Measurements from ENCODE around the gene TRIM49B. TPM values are rescaled to one million over a fixed set of nuclear protein-coding genes. Genes with fewer than 3 reads are reported as not detected.
"Not testable (repeated sequence)": the region's sequence is repeated elsewhere in the genome, so short reads cannot be mapped to it uniquely, and the experiment has no call there.

TRIM49B gene, protein sequence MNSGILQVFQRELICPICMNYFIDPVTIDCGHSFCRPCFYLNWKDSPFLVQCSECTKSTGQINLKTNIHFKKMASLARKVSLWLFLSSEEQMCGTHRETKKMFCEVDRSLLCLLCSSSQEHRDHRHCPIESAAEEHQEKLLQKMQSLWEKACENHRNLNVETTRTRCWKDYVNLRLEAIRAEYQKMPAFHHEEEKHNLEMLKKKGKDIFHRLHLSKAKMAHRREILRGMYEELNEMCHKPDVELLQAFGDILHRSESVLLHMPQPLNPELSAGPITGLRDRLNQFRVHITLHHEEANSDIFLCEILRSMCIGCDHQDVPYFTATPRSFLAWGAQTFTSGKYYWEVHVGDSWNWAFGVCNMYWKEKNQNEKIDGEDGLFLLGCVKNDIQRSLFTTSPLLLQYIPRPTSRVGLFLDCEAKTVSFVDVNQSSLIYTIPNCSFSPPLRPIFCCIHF
- total RNA-seq, result not detected in 2 replicates

DNA sequence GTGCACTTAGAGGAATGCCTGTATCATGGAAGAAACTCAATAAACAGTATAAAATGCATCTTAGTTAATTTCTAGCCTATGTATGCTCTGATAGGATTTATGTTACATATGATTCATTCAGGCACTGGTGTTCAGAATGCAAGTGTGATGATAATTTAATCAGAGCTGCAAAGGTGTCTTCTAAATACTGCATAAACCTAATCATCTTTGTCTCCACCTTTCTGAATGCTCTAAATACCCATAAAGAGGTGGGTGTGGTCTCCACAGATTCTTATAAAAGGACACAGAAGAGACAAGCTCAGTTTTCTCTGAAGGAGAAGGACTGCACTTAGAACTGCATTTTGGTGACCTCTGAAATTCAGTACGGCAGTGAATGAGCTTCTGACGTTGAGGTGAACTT is at the start of gene TRIM49B:
TRIM49B (plus strand) TSS at position 301 of the 400 bp plus-strand sequence. CDS start 2,777 bp downstream, outside the sequence.
- not testable (repeated sequence) for H3K27ac ChIP-seq (ENCODE audit: low read depth, low read length); H3K27me3 ChIP-seq (ENCODE audit: insufficient read depth, low read length); H3K4me1 ChIP-seq (ENCODE audit: insufficient read depth, low read length); H3K9me3 ChIP-seq (ENCODE audit: low read depth, low read length); H3K4me2 ChIP-seq (ENCODE audit: insufficient read depth, low read length); H3K36me3 ChIP-seq (ENCODE audit: insufficient read depth, low read length); H3K79me2 ChIP-seq (ENCODE audit: insufficient read depth, low read length); DNase-seq (ENCODE audit: insufficient read length, low spot score, missing footprints); H4K20me1 ChIP-seq (ENCODE audit: insufficient read depth, low read length); H3K4me3 ChIP-seq (ENCODE audit: insufficient read depth, low read length); H2AFZ ChIP-seq (ENCODE audit: low read length)

DNA sequence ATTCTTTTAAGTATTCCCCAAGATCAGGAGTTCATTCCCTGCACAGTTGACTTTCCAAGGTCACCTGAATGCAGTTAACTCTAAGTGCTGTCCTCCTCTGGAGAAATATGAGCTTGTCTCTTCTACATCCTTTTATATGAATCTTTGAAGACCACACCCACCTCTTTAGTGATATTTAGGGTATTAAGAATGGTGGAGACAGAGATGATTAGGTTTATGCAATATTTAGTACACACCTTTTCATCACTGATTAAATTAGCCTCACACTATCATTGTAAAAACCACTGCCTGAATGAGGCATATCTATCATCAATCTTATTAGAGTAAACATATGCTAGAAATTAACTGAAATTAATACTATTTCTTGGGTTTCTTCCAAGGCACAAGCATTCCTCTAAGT is 44.8 kb upstream of the TRIM49B start, which contains the start of gene TRIM51G:
TRIM51G (minus strand) TSS at position 101 of the 400 bp plus-strand sequence. CDS start 2,190 bp downstream, outside the sequence.
- H4K20me1 ChIP-seq (ENCODE audit: insufficient read depth, low read length); H2AFZ ChIP-seq (ENCODE audit: low read length); H3K79me2 ChIP-seq (ENCODE audit: insufficient read depth, low read length); H3K4me1 ChIP-seq (ENCODE audit: insufficient read depth, low read length); H3K27ac ChIP-seq (ENCODE audit: low read depth, low read length); H3K4me3 ChIP-seq (ENCODE audit: insufficient read depth, low read length); H3K27me3 ChIP-seq (ENCODE audit: insufficient read depth, low read length); DNase-seq (ENCODE audit: insufficient read length, low spot score, missing footprints); H3K36me3 ChIP-seq (ENCODE audit: insufficient read depth, low read length); H3K9me3 ChIP-seq (ENCODE audit: low read depth, low read length); H3K4me2 ChIP-seq (ENCODE audit: insufficient read depth, low read length): not testable (repeated sequence)

DNA sequence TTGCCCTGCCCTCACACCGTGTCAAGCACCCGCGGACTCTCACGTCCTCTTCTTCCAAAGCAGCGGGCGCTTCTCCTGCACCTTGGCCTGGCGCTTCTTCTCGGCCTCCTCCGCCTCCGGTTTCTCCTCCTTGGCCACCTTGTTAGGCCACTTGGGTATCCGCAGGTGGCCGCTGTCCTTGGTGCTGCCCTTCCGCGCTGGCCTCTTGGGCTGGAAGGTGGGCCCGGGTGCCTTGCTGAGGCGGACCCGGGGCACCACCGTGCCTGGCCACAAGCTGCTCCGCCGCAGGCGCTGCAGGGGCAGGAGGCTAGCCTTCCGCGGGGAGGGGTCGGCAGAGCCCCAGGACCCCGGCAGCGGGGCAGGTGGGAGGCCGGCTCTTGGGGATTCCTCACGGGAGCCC is 19.6 kb downstream of the TRIM49B start:
- not testable (repeated sequence) for H3K4me1 ChIP-seq (ENCODE audit: insufficient read depth, low read length); H3K4me2 ChIP-seq (ENCODE audit: insufficient read depth, low read length); H2AFZ ChIP-seq (ENCODE audit: low read length); H4K20me1 ChIP-seq (ENCODE audit: insufficient read depth, low read length); H3K36me3 ChIP-seq (ENCODE audit: insufficient read depth, low read length); H3K79me2 ChIP-seq (ENCODE audit: insufficient read depth, low read length); H3K27ac ChIP-seq (ENCODE audit: low read depth, low read length); H3K27me3 ChIP-seq (ENCODE audit: insufficient read depth, low read length); H3K4me3 ChIP-seq (ENCODE audit: insufficient read depth, low read length); H3K9me3 ChIP-seq (ENCODE audit: low read depth, low read length)
- peak; percentile 26 for DNase-seq (ENCODE audit: insufficient read length, low spot score, missing footprints)

DNA sequence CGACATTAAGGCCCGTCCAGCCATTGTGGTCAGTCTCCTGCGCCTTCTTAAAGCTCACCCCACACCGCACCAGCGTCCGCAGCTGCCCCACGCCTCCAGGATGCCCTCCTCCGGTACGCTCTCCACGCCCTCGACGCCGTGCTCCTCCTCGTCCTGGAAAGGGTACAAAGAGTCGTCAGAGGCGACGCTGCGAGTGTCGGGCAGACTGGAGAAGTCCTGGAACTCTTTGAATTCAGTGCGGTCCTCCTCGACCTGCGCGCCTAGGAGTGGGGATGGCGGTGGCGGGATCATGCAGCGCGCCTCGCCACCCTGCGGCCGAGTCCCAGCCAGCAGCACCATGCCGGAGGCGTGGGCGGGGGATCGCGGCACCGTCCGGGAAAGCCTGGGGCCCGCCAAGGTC is 21.2 kb downstream of the TRIM49B start:
- H3K4me1 ChIP-seq (ENCODE audit: insufficient read depth, low read length); DNase-seq (ENCODE audit: insufficient read length, low spot score, missing footprints); H3K4me2 ChIP-seq (ENCODE audit: insufficient read depth, low read length); H3K79me2 ChIP-seq (ENCODE audit: insufficient read depth, low read length); H2AFZ ChIP-seq (ENCODE audit: low read length); H3K9me3 ChIP-seq (ENCODE audit: low read depth, low read length); H3K4me3 ChIP-seq (ENCODE audit: insufficient read depth, low read length); H4K20me1 ChIP-seq (ENCODE audit: insufficient read depth, low read length); H3K36me3 ChIP-seq (ENCODE audit: insufficient read depth, low read length); H3K27ac ChIP-seq (ENCODE audit: low read depth, low read length); H3K27me3 ChIP-seq (ENCODE audit: insufficient read depth, low read length): not testable (repeated sequence)

DNA sequence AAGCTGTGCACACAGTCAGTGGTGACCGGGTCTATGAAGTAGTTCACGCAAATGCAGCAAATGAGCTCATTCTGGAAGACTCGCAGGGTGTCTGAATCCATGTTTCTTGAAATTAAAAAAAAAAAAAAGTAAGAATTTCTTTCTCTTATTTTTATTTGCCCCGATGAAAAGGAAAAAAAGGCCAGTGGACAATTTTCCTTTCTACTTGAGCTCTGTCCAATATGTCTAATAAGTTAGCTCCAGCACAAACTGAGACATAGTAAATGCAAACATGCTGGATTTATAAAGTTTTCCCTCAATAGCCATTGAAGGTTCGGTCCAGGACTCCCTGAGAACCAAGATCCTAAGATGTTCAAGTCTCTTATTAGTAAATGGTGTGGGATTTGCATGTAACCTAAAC is 30.4 kb downstream of the TRIM49B start, which contains the start of gene TRIM64C:
TRIM64C (minus strand) TSS at position 101 of the 400 bp plus-strand sequence; CDS start at position 101, 0 bp downstream.
- not testable (repeated sequence) for H3K4me2 ChIP-seq (ENCODE audit: insufficient read depth, low read length); H3K27ac ChIP-seq (ENCODE audit: low read depth, low read length); H4K20me1 ChIP-seq (ENCODE audit: insufficient read depth, low read length); H3K27me3 ChIP-seq (ENCODE audit: insufficient read depth, low read length); DNase-seq (ENCODE audit: insufficient read length, low spot score, missing footprints); H3K36me3 ChIP-seq (ENCODE audit: insufficient read depth, low read length); H3K79me2 ChIP-seq (ENCODE audit: insufficient read depth, low read length); H3K9me3 ChIP-seq (ENCODE audit: low read depth, low read length); H3K4me1 ChIP-seq (ENCODE audit: insufficient read depth, low read length); H2AFZ ChIP-seq (ENCODE audit: low read length); H3K4me3 ChIP-seq (ENCODE audit: insufficient read depth, low read length)

DNA sequence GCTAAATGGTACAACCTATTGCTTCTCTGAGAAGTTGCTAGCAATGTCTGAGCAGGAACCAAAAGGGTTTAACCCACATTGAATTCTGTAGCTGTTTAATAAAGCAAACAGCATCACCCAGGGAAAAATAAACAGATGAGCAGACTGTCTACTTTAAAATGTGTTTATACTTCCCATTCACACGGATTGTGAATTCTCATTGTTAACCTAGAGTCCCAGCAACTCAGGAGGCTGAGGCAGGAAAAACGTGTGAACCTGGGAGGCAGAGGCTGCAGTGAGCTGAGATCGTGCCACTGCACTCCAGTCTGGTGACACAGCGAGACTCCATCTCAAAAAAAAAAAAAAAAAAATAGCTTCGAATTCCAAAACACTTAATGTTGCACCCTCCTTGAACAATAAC is 41.3 kb downstream of the TRIM49B start:
- H3K79me2 ChIP-seq (ENCODE audit: insufficient read depth, low read length); H3K4me2 ChIP-seq (ENCODE audit: insufficient read depth, low read length); H3K4me1 ChIP-seq (ENCODE audit: insufficient read depth, low read length); H3K27me3 ChIP-seq (ENCODE audit: insufficient read depth, low read length); H3K9me3 ChIP-seq (ENCODE audit: low read depth, low read length); H3K36me3 ChIP-seq (ENCODE audit: insufficient read depth, low read length); H3K27ac ChIP-seq (ENCODE audit: low read depth, low read length); DNase-seq (ENCODE audit: insufficient read length, low spot score, missing footprints); H2AFZ ChIP-seq (ENCODE audit: low read length); H3K4me3 ChIP-seq (ENCODE audit: insufficient read depth, low read length); H4K20me1 ChIP-seq (ENCODE audit: insufficient read depth, low read length): not testable (repeated sequence)

Small RNAs within 50 kb of the gene (small RNA-seq; reads per million reads assigned to genes)
- gene AC084851.1, result not detected

Other genes with a start within 250 kb of the TRIM49B start
- under 0.01 TPM in 1 of 2 replicates, not detected in the other for gene TRIM51G, start 44.9 kb upstream of the TRIM49B start, total RNA-seq
- not detected in 2 replicates for gene TRIM64C, start 30.3 kb downstream of the TRIM49B start, total RNA-seq
- gene FOLH1, start 179.8 kb downstream of the TRIM49B start, total RNA-seq, result 0.36 TPM in 1 of 2 replicates, not detected in the other